Heart left ventricle (tissue), 16 donors: ENCODE measurements around the gene CDCP2. TPM values are rescaled to one million over a fixed set of nuclear protein-coding genes. Genes with fewer than 3 reads are reported as not detected.
"Not testable (repeated sequence)": the region's sequence is repeated elsewhere in the genome, so short reads cannot be mapped to it uniquely, and the experiment has no call there.

Source experiments
- ATAC-seq, 4 donors: fragments of 200-7000 bp; cut with Tn5 transposase; one replicate each; pipeline ENCODE4 v1.9.1; 2020 to 2022; ENCODE audit warnings: moderate library complexity in 4 of 4, mild to moderate bottlenecking in 3 of 4, moderate number of reproducible peaks in 1 of 4
- DNase-seq, 5 donors: peaks; one replicate each; pipeline ENCODE4 v3.0.0-alpha.2; 2020
- H3K27ac ChIP-seq, 12 donors: fragments of 200-600 bp; sonication (generic) in 4 of 12; one replicate each; pipeline versions ENCODE4 v1.5.0 to v1.8.0; 2016 to 2022; ENCODE audit warnings: mild to moderate bottlenecking in 2 of 12
- H3K27me3 ChIP-seq, 9 donors: fragments of 200-600 bp; sonication (generic) in 2 of 9; one replicate each; pipeline versions ENCODE4 v1.5.1 to v1.8.0; 2016 to 2022; ENCODE audit warnings: mild to moderate bottlenecking in 3 of 9
- H3K36me3 ChIP-seq, 9 donors: fragments of 200-600 bp; sonication (generic) in 2 of 9; one replicate each; pipeline versions ENCODE4 v1.5.0 to v1.8.0; 2018 to 2022; ENCODE audit warnings: mild to moderate bottlenecking in 2 of 9
- H3K4me1 ChIP-seq, 12 donors: fragments of 200-600 bp; sonication (generic) in 4 of 12; one replicate each; pipeline versions ENCODE4 v1.5.0 to v1.8.0; 2016 to 2022; ENCODE audit warnings: mild to moderate bottlenecking in 3 of 12
- H3K4me3 ChIP-seq, 12 donors: fragments of 200-600 bp; sonication (generic) in 4 of 12; one replicate each; pipeline versions ENCODE4 v1.5.0 to v1.8.0; 2017 to 2022; ENCODE audit warnings: mild to moderate bottlenecking in 9 of 12, moderate library complexity in 4 of 12
- H3K9me3 ChIP-seq, 12 donors: fragments of 200-600 bp; sonication (generic) in 4 of 12; one replicate each; pipeline versions ENCODE4 v1.5.0 to v1.8.0; 2016 to 2022; ENCODE audit warnings: mild to moderate bottlenecking in 1 of 12
- CTCF ChIP-seq, 12 donors: fragments of 200-600 bp; sonication (generic) in 4 of 12; IDR thresholded peaks; one replicate each; pipeline versions ENCODE4 v1.5.0 to v1.8.0; 2018 to 2022; ENCODE audit warnings: antibody characterized with exemption in 12 of 12, mild to moderate bottlenecking in 5 of 12
- POLR2A ChIP-seq, 2 donors: fragments of 450-650 bp; IDR thresholded peaks; one replicate each; pipeline ENCODE4 v1.6.1; 2017; ENCODE audit warnings: antibody characterized with exemption in 2 of 2, mild to moderate bottlenecking in 2 of 2, moderate library complexity in 2 of 2
- WGBS, 4 donors: extraction: QIAGEN DNeasy Blood & Tissue Kit in 2 of 4; methylation state at CpG; one replicate each; pipeline versions ENCODE4 v1.1.5 to v1.1.7; 2013 to 2018; 5-methylcytosine and 5-hydroxymethylcytosine counted together
- intact Hi-C, 10 donors: fragments of 100-400 bp; cut with DNase I; formaldehyde crosslinking; loops; one replicate each; pipeline versions ENCODE4 v1.11.1 to v1.14.2; 2022
- polyA plus RNA-seq, 2 donors: library from polyadenylated mRNA; stranded (reverse); fragments of 200-250 nt; gene quantifications; one replicate each; pipeline ENCODE4 v1.2.3, GENCODE V29; 2013
- total RNA-seq, 9 donors: library from RNA; depleted of rRNA in 2 of 9; stranded (reverse); fragments of >200 nt in 2 of 9; fragmentation: NEBNext Ultra II Directional in 3 of 9; extraction: Animal tissue kit (Norgen Biotek cat#: 25700) in 3 of 9; gene quantifications; one replicate each; pipeline versions ENCODE4 v1.1.0 to v1.2.4, GENCODE V29; 2016 to 2023
- donor health status: ischemic (EF 13 %, LVEDD 7.1; RV severe dilation, severe dysfunction).
- donor health status: healthy with polysubstance abuse.
- donor health status: DM: no; HTN: yes; CAD: no.
- donor health status: DM: no; HTN: no; CAD: no.
- donor health status: ischemic (EF 25% LVEDD 6.9; RV normal size, moderate dysfunction).
- donor health status: ischemic (EF 25% LVEDD 5.7; RV mildly dilated, moderate dysfunction).
- donor health status: healthy.
- donor health status: DM: yes; HTN: yes; CAD: no.
- donor health status: ischemic (EF 35%, LVEDD 5.7; RV mildly dilated, moderate dysfunction).
- donor health status: nonischemic (EF 11% LVEDD 7.7; RV severe dilation, severe dysfunction).
- donor health status: DM: yes; HTN: yes; CAD: no.
- donor health status: PGD.
- donor health status: ischemic (EF 29% LVEDD 5.4; RV normal size, mild dysfunction).
- donor health status: nonischemic (EF 23%, LVEDD 6.1; RV moderate dilation, normal function).

The CDCP2 gene
- total and polyA plus RNA-seq, 11 donors = 0.29 TPM; not detected in 10

GRCh38 chr1:54168206-54168965 is 15.6 kb upstream of the CDCP2 start:
- intact Hi-C loops = no loop called here
- no peaks in the 10 kb centered on the region for H3K9me3 ChIP-seq
- H3K4me3 ChIP-seq = no peak overlapping the region
- DNase-seq (no peak), ATAC-seq (no peak)
- no peaks in the 10 kb centered on the region for H3K36me3 ChIP-seq
- no peak overlapping the region for H3K27ac ChIP-seq
- WGBS, 4 donors = 81 to 91% (median 89%) methylated on average over 7 to 8 of the region's 8 CpGs
- H3K4me1 ChIP-seq = no peaks in the 10 kb centered on the region
- no peaks in the 10 kb centered on the region for H3K27me3 ChIP-seq
- TF ChIP-seq CTCF (IDR thresholded peaks at IDR 0.05) = no peak
- no peak for TF ChIP-seq POLR2A (IDR thresholded peaks at IDR 0.05)

DNA sequence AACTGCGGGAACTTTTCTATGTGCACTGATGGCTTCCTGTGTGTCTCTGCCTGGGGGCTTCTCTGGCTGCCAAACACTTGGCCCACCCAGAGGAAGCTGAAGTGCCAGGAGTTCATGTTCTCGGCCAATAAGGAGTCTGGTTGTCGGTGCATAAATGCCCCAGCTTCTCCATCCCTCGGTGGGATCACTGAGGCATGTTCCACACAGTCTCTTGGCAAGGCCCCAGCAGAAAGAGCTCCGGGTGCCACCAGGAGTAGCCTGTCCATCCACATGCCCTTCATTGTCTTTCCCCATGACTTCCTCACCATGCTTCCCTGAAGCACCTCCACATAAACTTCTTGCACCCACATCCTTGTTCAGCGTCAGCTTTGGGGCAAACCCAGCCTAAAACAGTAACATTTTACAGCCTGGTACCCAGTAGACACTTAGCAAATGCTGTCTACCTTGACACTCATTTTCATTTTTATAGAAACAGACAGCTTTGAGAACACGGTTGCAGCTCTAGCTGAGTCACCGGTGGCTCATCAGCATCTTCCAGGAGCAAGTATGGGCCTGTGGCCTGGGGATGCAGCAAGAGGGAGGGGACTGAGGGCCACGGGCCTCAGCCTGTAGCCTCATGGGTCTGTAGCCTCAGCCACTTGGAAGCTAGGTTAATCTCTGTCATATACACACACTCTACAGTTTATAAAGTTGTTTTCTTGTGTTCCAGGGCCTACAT is 14.8 kb upstream of the CDCP2 start:
- H3K36me3 ChIP-seq = no peaks in the 10 kb centered on the region
- H3K4me1 ChIP-seq = no peaks in the 10 kb centered on the region
- no peak for DNase-seq
- WGBS, 4 donors = 84 to 91% (median 87%) methylated on average over 9 of the region's 9 CpGs
- intact Hi-C loops = no loop called here
- H3K27ac ChIP-seq = no peak overlapping the region
- ATAC-seq = no peak
- no peak overlapping the region for H3K4me3 ChIP-seq
- no peak for TF ChIP-seq POLR2A (IDR thresholded peaks at IDR 0.05)
- TF ChIP-seq CTCF (IDR thresholded peaks at IDR 0.05) = no peak
- no peaks in the 10 kb centered on the region for H3K9me3 ChIP-seq
- no peaks in the 10 kb centered on the region for H3K27me3 ChIP-seq

GRCh38 chr1:54166357-54166756 is 13.6 kb upstream of the CDCP2 start:
- H3K36me3 ChIP-seq, DNase-seq, H3K9me3 ChIP-seq, H3K27me3 ChIP-seq, intact Hi-C loops, ATAC-seq, H3K4me1 ChIP-seq, H3K27ac ChIP-seq, H3K4me3 ChIP-seq: not testable (repeated sequence)
- WGBS, 4 donors = 91 to 98% (median 94%) methylated on average over 8 of the region's 8 CpGs

GRCh38 chr1:54165146-54165545 is 12.3 kb upstream of the CDCP2 start:
- H3K4me1 ChIP-seq = peaks cover 0 to 6% (median 0%) of the 10 kb centered on the region in 12 donors
- no peak for DNase-seq
- 89 to 95% (median 90%) methylated on average over 15 of the region's 15 CpGs for WGBS, 4 donors
- no peak for TF ChIP-seq POLR2A (IDR thresholded peaks at IDR 0.05)
- TF ChIP-seq CTCF (IDR thresholded peaks at IDR 0.05) = no peak
- no peak overlapping the region for H3K4me3 ChIP-seq
- no peaks in the 10 kb centered on the region for H3K36me3 ChIP-seq
- H3K27ac ChIP-seq = no peak overlapping the region
- H3K9me3 ChIP-seq = no peaks in the 10 kb centered on the region
- intact Hi-C loops = no loop called here
- ATAC-seq = no peak
- no peaks in the 10 kb centered on the region for H3K27me3 ChIP-seq
